OCI-LY3 (cell line): ENCODE results near the gene DCTN2.
A peak's percentile ranks its signal among the peaks of the same experiment; 100 is the strongest.

Experiments used
- H2AFZ ChIP-seq: fragments of 200-600, 300-600 bp; shearing (Covaris generic); 2 replicates; pipeline ENCODE4 v1.6.0; 2014; ENCODE audit warnings: antibody characterized with exemption, low read depth, low read length
- H3K27ac ChIP-seq: fragments of 200-600, 300-600 bp; sonication (generic); 2 replicates; pipeline ENCODE4 v1.5.1; 2014; ENCODE audit warnings: mild to moderate bottlenecking, low read length, moderate library complexity, mixed read lengths
- H3K27me3 ChIP-seq: fragments of 200-600, 300-600 bp; sonication (generic); 2 replicates; pipeline ENCODE4 v1.6.1; 2014; ENCODE audit warnings: low read depth, low read length, mixed read lengths
- H3K36me3 ChIP-seq: fragments of 200-600, 300-600 bp; sonication (generic); replicated peaks from 2 replicates; pipeline ENCODE3; 2014; ENCODE audit warnings: low read depth, low read length, mixed read lengths
- H3K4me1 ChIP-seq: fragments of 300-600, 200-600 bp; sonication (generic); 2 replicates; pipeline ENCODE4 v1.6.1; 2014; ENCODE audit warnings: low read length, mixed read lengths
- H3K4me2 ChIP-seq: fragments of 200-600, 300-600 bp; sonication (generic); 2 replicates; pipeline ENCODE4 v1.6.1; 2014; ENCODE audit warnings: low read length, mixed read lengths
- H3K4me3 ChIP-seq: fragments of 300-600, 200-600 bp; sonication (generic); 2 replicates; pipeline ENCODE4 v1.5.1; 2014; ENCODE audit warnings: antibody characterized with exemption, mild to moderate bottlenecking, low read length, moderate library complexity
- H3K79me2 ChIP-seq: fragments of 300-600, 200-600 bp; shearing (Covaris generic); 2 replicates; pipeline ENCODE4 v1.6.1; 2014; ENCODE audit warnings: mild to moderate bottlenecking, low read length, mixed read lengths
- H3K9ac ChIP-seq: fragments of 300-600, 200-600 bp; shearing (Covaris generic); 2 replicates; pipeline ENCODE4 v1.6.0; 2014; ENCODE audit warnings: mild to moderate bottlenecking, low read length, moderate library complexity
- H3K9me3 ChIP-seq: fragments of 200-600, 300-600 bp; shearing (Covaris generic); 2 replicates; pipeline ENCODE4 v1.6.1; 2014; ENCODE audit warnings: low read length, mixed read lengths; ENCODE audit not compliant: insufficient read depth
- H4K20me1 ChIP-seq: fragments of 200-600, 300-600 bp; sonication (generic); 2 replicates; pipeline ENCODE4 v1.6.1; 2016; ENCODE audit warnings: low read length, mixed read lengths; ENCODE audit not compliant: insufficient read depth
- EZH2phosphoT487 ChIP-seq: fragments of 200-600 bp; shearing (Covaris generic); IDR thresholded peaks from 2 replicates; pipeline ENCODE4 v1.6.1; 2018; ENCODE audit warnings: antibody characterized with exemption, mixed run types, low read depth
- TF ChIP-seq, protein P1 (sequence below): fragments of 200-600, 300-600 bp; sonication (generic); IDR thresholded peaks from 2 replicates; pipeline ENCODE4 v1.5.1; 2014; ENCODE audit warnings: antibody characterized with exemption, low read length, low read depth

DCTN2 gene

DNA sequence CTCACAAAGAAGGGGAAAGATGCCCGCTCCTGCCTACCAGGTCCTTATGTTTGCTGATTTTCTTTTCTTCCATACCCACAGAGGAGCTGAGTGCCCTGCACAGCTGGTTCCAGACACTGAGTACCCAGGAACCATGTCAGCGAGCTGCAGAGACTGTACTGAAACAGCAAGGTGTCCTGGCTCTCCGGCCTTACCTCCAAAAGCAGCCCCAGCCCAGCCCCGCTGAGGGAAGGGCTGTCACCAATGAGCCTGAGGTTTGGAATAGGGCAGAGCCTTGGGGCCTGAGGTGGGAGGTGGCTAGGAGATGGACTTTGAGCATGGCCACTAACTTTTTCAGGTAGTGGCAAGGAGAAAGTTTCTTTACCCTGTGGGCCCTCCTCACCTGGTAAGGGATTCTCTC lies 56.9 kb downstream of the DCTN2 start:
- no peak overlapping the region for H2AFZ ChIP-seq
- no peaks in the 10 kb centered on the region for H3K27me3 ChIP-seq
- peaks cover 30% of the 10 kb centered on the region for H3K36me3 ChIP-seq
- H3K4me2 ChIP-seq, result no peak overlapping the region
- H4K20me1 ChIP-seq, result no peaks in the 10 kb centered on the region
- H3K27ac ChIP-seq, result no peak overlapping the region
- peaks cover 26% of the 10 kb centered on the region for H3K79me2 ChIP-seq
- no peak overlapping the region for H3K9ac ChIP-seq
- TF ChIP-seq, protein P1, sequence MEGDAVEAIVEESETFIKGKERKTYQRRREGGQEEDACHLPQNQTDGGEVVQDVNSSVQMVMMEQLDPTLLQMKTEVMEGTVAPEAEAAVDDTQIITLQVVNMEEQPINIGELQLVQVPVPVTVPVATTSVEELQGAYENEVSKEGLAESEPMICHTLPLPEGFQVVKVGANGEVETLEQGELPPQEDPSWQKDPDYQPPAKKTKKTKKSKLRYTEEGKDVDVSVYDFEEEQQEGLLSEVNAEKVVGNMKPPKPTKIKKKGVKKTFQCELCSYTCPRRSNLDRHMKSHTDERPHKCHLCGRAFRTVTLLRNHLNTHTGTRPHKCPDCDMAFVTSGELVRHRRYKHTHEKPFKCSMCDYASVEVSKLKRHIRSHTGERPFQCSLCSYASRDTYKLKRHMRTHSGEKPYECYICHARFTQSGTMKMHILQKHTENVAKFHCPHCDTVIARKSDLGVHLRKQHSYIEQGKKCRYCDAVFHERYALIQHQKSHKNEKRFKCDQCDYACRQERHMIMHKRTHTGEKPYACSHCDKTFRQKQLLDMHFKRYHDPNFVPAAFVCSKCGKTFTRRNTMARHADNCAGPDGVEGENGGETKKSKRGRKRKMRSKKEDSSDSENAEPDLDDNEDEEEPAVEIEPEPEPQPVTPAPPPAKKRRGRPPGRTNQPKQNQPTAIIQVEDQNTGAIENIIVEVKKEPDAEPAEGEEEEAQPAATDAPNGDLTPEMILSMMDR, result no peak
- no peak for TF ChIP-seq EZH2phosphoT487
- H3K4me3 ChIP-seq, result no peak overlapping the region
- peaks cover 12% of the 10 kb centered on the region for H3K4me1 ChIP-seq
- H3K9me3 ChIP-seq, result no peaks in the 10 kb centered on the region

DNA sequence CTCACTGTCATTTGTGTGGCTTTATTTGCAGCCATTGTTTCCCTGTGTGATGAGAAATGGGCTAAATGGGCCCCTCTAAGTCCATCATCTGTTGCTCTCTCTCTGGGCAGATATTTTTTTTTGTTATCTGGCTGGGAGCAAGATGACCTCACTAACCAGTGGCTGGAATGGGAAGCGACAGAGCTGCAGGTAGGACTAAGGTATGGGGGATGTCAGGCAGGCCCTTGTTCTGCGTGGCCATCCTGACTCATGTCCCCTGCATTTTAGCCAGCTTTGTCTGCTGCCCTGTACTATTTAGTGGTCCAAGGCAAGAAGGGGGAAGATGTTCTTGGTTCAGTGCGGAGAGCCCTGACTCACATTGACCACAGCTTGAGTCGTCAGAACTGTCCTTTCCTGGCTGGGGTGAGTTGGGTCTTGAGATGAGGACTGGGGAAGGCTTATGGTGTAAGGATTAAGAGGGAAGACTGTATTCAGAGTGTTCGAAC lies 57.8 kb downstream of the DCTN2 start:
- H2AFZ ChIP-seq, result no peak overlapping the region
- peaks cover 26% of the 10 kb centered on the region for H3K79me2 ChIP-seq
- H3K4me1 ChIP-seq, result peaks cover 12% of the 10 kb centered on the region
- peak overlapping the region; percentile 80 for H3K9ac ChIP-seq
- TF ChIP-seq, protein P1, result no peak
- no peak for TF ChIP-seq EZH2phosphoT487
- no peaks in the 10 kb centered on the region for H3K27me3 ChIP-seq
- H4K20me1 ChIP-seq, result no peaks in the 10 kb centered on the region
- peaks cover 30% of the 10 kb centered on the region for H3K36me3 ChIP-seq
- peak overlapping the region; percentile 95 for H3K4me2 ChIP-seq
- peak overlapping the region; percentile 97 for H3K4me3 ChIP-seq
- H3K27ac ChIP-seq, result no peak overlapping the region
- no peaks in the 10 kb centered on the region for H3K9me3 ChIP-seq

DNA sequence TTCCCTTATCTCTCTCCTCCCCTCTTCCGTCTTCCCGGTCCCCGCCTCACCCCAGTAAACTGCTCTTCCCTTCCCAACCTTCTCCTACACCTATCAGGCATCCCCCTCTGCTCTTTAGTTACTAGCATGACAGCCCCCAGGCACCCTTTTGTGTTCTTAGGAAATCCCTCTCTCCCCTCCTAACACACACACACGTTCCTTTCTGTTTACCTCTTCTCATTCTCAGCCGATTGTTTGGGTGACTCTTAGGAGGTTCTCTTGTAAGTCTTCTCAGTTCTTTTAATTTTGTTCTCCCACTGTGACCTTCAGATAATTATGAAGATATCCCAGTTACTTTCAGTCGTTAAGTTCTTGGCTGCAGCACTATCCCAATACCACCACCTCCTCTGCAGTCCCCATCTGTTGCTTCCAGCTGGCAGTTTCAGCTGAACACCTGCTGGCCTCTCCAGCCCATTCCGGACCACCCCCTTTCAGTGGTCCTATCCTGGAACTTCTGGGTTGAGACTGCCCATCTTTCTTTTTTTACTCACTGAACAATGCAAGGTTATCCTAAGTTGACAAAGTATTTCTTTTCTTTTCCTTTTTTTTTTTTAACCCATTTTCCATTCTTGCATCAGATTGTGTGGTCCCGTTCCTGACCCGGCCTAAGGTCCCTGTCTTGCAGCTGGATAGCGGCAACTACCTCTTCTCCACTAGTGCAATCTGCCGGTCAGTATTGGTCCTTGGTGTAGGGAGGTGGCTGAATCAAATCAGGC lies 58.4 kb downstream of the DCTN2 start:
- H3K36me3 ChIP-seq, result peaks cover 30% of the 10 kb centered on the region
- H3K9me3 ChIP-seq, result no peaks in the 10 kb centered on the region
- H4K20me1 ChIP-seq, result no peaks in the 10 kb centered on the region
- peak overlapping the region; percentile 80 for H3K9ac ChIP-seq
- H3K27me3 ChIP-seq, result no peaks in the 10 kb centered on the region
- H3K79me2 ChIP-seq, result peaks cover 26% of the 10 kb centered on the region
- H2AFZ ChIP-seq, result no peak overlapping the region
- H3K4me3 ChIP-seq, result peak overlapping the region; percentile 97
- no peak for TF ChIP-seq EZH2phosphoT487
- TF ChIP-seq, protein P1, result no peak
- peak overlapping the region; percentile 95 for H3K4me2 ChIP-seq
- H3K27ac ChIP-seq, result peak overlapping the region; percentile 63
- peaks cover 12% of the 10 kb centered on the region for H3K4me1 ChIP-seq

DNA sequence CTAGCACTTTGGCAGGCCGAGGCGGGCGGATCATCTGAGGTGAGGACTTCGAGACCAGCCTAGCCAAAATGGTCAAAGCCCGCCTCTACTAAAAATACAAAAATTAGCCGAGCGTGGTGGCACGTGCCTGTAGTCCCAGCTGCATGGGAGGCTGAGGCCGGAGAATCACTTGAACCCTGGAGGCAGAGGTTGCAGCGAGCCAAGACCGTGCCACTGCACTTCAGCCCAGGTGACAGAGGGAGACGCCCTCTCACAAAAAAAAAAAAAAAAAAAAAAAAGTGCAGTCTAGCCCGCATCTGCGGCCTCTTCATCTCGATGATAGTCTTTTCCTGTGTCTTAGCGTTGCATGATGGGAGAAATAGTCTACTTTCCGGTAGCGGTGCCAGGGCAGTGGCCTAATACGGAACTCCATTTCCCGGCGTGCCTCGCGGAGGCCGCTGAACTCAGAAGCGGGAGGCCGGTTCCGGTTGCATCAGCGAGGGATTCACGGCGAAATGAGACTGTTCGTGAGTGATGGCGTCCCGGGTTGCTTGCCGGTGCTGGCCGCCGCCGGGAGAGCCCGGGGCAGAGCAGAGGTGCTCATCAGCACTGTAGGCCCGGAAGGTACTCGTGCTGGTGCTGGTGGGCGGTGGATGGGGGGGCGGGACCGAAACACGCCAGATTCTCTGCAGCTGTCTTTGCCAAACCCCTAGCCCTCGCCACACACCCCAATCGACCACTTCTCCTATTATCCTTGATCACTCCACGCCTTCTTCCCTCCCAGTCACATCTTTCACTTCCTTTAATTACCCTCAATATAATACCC lies 59.2 kb downstream of the DCTN2 start, which contains the start of gene MARS1:
Gene MARS1, plus strand, starts transcription at position 472 of the 805 bp plus-strand sequence. Its CDS starts 23 bp downstream, at position 495.
- H3K4me2 ChIP-seq, result peak within 1 kb of the TSS; percentile 95
- H2AFZ ChIP-seq, result peak within 1 kb of the TSS; percentile 41; the same call in 1 of the 2 replicates

More for the DNA sequence above, 59.2 kb downstream of the DCTN2 start, which contains the start of gene MARS1:
- peaks cover 26% of the 10 kb centered on the region for H3K79me2 ChIP-seq
- H3K4me1 ChIP-seq, result peaks cover 12% of the 10 kb centered on the region
- H3K4me3 ChIP-seq, result peak within 1 kb of the TSS; percentile 97
- no peak for TF ChIP-seq EZH2phosphoT487
- TF ChIP-seq, protein P1, result peak; percentile 29
- peak within 1 kb of the TSS; percentile 80 for H3K9ac ChIP-seq
- no peaks in the 10 kb centered on the region for H3K27me3 ChIP-seq
- no peaks in the 10 kb centered on the region for H3K9me3 ChIP-seq
- H3K36me3 ChIP-seq, result peaks cover 27% of the 10 kb centered on the region
- H4K20me1 ChIP-seq, result no peaks in the 10 kb centered on the region
- H3K27ac ChIP-seq, result peak within 1 kb of the TSS; percentile 63
